Hepatocyte (in vitro differentiated cells): ENCODE data around the gene KCNC4.

Experiments
- CTCF ChIP-seq: fragments of 200-600 bp; sonication (generic); IDR thresholded peaks from 2 replicates; pipeline ENCODE4 v1.5.1; 2016; ENCODE audit warnings: antibody characterized with exemption, mild to moderate bottlenecking; ENCODE audit not compliant: poor library complexity
- EZH2 ChIP-seq: fragments of 200-600 bp; sonication (generic); IDR thresholded peaks from 2 replicates; pipeline ENCODE4 v1.6.1; 2016; ENCODE audit warnings: antibody characterized with exemption, mild to moderate bottlenecking, borderline replicate concordance
- EZH2phosphoT487 ChIP-seq: fragments of 200-600 bp; sonication (generic); IDR thresholded peaks from one replicate; pipeline ENCODE4 v1.6.1; 2018; ENCODE audit warnings: antibody characterized with exemption, mild to moderate bottlenecking, low read depth, moderate library complexity; ENCODE audit not compliant: unreplicated experiment, severe bottlenecking

GRCh38 chr1:110223127-110223526 is 13.0 kb downstream of the KCNC4 start:
- TF ChIP-seq CTCF, result no peak
- TF ChIP-seq EZH2, result no peak
- TF ChIP-seq EZH2phosphoT487, result no peak
